K562 (cell line): ENCODE data around the gene SNX14. TPM values are rescaled to one million over a fixed set of nuclear protein-coding genes. Genes with fewer than 3 reads are reported as not detected.

Experiments
- ARID1B ChIP-seq: fragments of 450-650 bp; IDR thresholded peaks from 2 replicates; pipeline ENCODE4 v1.6.1; 2016; ENCODE audit warnings: antibody characterized with exemption, mild to moderate bottlenecking, inconsistent platforms
- CBFB ChIP-seq: sonication (generic); formaldehyde crosslinking; IDR thresholded peaks from 2 replicates; pipeline ENCODE4 v1.4.0; 2020; ENCODE audit warnings: mild to moderate bottlenecking, missing genetic modification reagents
- FOXM1 ChIP-seq, 2 experiments: fragments of 450-650 bp in 1 of 2; sonication (generic) in 1 of 2; formaldehyde crosslinking in 1 of 2; IDR thresholded peaks; 2 replicates each; pipeline versions ENCODE4 v1.6.1 to v1.9.0; 2017 to 2022; ENCODE audit warnings: low read depth in 2 of 2, mild to moderate bottlenecking in 2 of 2, missing genetic modification reagents in 1 of 2, moderate library complexity in 1 of 2
- GATAD2A ChIP-seq: fragments of 450-650 bp; IDR thresholded peaks from 2 replicates; pipeline ENCODE4 v1.6.1; 2017
- HNRNPK ChIP-seq: fragments of 200-400 bp; formaldehyde crosslinking; IDR thresholded peaks from one replicate; pipeline ENCODE4 v1.6.1; 2018; ENCODE audit warnings: mild to moderate bottlenecking, low read depth, low read length; ENCODE audit not compliant: poor library complexity, severe bottlenecking
- NRF1 ChIP-seq, 2 experiments: fragments of 450-650 bp; IDR thresholded peaks in 1 of 2; conservative IDR thresholded peaks in 1 of 2; 2 replicates each; pipeline ENCODE4 v1.6.1; 2014; ENCODE audit warnings: mild to moderate bottlenecking in 2 of 2
- POLR2G ChIP-seq: fragments of 200-400 bp; formaldehyde crosslinking; IDR thresholded peaks from 2 replicates; pipeline ENCODE4 v1.6.1; 2017; ENCODE audit warnings: low read depth, mild to moderate bottlenecking, antibody characterized with exemption, low read length, moderate library complexity
- RBBP5 ChIP-seq: fragments of 200-600 bp; sonication (generic); IDR thresholded peaks from 2 replicates; pipeline ENCODE4 v1.6.1; 2012; ENCODE audit warnings: borderline replicate concordance, mild to moderate bottlenecking, low read length, control low read depth, inconsistent platforms; ENCODE audit not compliant: insufficient read depth, poor library complexity, severe bottlenecking
- RBM39 ChIP-seq: fragments of 200-400 bp; formaldehyde crosslinking; optimal IDR thresholded peaks from 2 replicates; pipeline ENCODE3; 2018; ENCODE audit warnings: low read depth, low read length
- SIN3B ChIP-seq: fragments of 450-650 bp; IDR thresholded peaks from 2 replicates; pipeline ENCODE4 v1.6.1; 2017; ENCODE audit warnings: low read depth, mild to moderate bottlenecking, moderate library complexity
- ZC3H4 ChIP-seq: sonication (generic); formaldehyde crosslinking; IDR thresholded peaks from 2 replicates; pipeline ENCODE4 v1.9.0; 2021; ENCODE audit warnings: missing genetic modification reagents, borderline replicate concordance
- ZNF764 ChIP-seq: fragments of 250-450 bp; sonication (Bioruptor Pico); IDR thresholded peaks from 2 replicates; pipeline ENCODE4 v1.4.0; 2020; ENCODE audit warnings: low read depth, mild to moderate bottlenecking, moderate library complexity
- polyA plus RNA-seq, 8 experiments: library from polyadenylated mRNA; depleted of rRNA in 4 of 8; stranded (reverse) in 5 of 8; unstranded in 3 of 8; fragments of >200 nt; fragmentation: Nextera tagmentation in 2 of 8; fragmentation: Illumina TruSeq in 1 of 8; extraction: Ambion mirVana in 2 of 8; extraction: Trizol in 1 of 8; gene quantifications; 2 replicates each; pipeline versions ENCODE4 v1.2.1 to v1.2.3, GENCODE V29; 2011 to 2014; ENCODE audit warnings: inconsistent platforms in 1 of 8, missing spikeins in 1 of 8
- total RNA-seq, 7 experiments: library from RNA; depleted of rRNA in 6 of 7; stranded (reverse); fragments of >200 nt in 6 of 7; fragmentation: Illumina TruSeq in 2 of 7; extraction: Trizol in 2 of 7; gene quantifications; 2 replicates each; pipeline versions ENCODE4 v1.2.1 to v1.2.3, GENCODE V29; 2011 to 2021; ENCODE audit warnings: low replicate concordance in 1 of 7
- TF ChIP-seq, protein P1 (sequence below): sonication (generic); formaldehyde crosslinking; IDR thresholded peaks from 2 replicates; pipeline ENCODE4 v1.8.1; 2023; ENCODE audit warnings: missing genetic modification reagents, mild to moderate bottlenecking, borderline replicate concordance
- TF ChIP-seq, protein P2 (sequence below): sonication (generic); formaldehyde crosslinking; IDR thresholded peaks from 2 replicates; pipeline ENCODE4 v1.8.0; 2023; ENCODE audit warnings: mild to moderate bottlenecking, missing genetic modification reagents
- TF ChIP-seq, protein P3 (sequence below): fragments of 250-450 bp; sonication (Bioruptor Pico); IDR thresholded peaks from 2 replicates; pipeline ENCODE4 v1.5.0; 2021; ENCODE audit warnings: mild to moderate bottlenecking, borderline replicate concordance
- TF ChIP-seq, protein P4 (sequence below): IDR thresholded peaks from 2 replicates; pipeline ENCODE4 v1.6.1; 2016; ENCODE audit warnings: missing genetic modification characterization, missing compliant biosample characterization

Gene SNX14
- total and polyA plus RNA-seq, 9 of the 15 experiments (the other 6 are each of a cell fraction or from before 2014, with no cell fraction given): 46.5 to 140 (median 71.2) TPM

DNA sequence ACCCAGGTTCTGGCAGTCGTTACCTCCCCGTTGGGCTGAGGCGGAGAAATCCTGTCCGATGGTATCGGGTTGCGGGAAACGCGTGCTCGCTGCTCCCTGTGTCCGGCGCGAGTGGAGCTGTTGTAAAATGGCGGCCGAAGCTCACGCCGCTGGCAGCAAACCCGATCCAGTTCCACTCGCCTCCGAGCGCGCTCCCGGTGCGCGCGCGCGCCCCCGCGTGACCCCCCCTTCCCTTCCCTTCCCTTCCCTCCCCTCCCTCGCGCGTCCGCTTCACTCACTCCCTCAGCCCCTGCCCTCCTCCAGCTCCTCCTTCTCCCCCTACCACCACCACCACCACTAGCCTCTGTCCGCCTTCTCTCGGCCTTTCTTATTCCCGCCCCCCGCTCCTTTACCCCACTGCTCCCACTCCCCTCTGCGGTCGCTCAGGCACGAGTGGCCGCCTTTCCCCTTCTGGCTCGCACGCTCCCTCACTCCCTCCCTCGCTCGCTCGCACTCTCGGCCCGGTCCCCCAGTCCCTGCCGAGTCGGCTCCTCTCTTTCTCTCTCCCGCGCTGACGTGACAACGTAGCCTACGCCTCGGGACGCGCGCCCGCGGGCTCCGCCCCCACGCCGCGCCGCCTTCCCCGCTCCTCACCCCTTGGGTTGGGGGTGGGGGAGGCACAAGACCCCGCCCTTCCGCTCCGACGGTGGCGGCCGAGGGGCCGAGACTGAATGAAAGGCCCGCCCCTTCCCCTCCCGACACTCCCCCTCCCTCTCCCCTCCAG, 49.3 kb upstream of the SNX14 start, which contains the start of gene SYNCRIP (continued):
- TF ChIP-seq, protein P1, sequence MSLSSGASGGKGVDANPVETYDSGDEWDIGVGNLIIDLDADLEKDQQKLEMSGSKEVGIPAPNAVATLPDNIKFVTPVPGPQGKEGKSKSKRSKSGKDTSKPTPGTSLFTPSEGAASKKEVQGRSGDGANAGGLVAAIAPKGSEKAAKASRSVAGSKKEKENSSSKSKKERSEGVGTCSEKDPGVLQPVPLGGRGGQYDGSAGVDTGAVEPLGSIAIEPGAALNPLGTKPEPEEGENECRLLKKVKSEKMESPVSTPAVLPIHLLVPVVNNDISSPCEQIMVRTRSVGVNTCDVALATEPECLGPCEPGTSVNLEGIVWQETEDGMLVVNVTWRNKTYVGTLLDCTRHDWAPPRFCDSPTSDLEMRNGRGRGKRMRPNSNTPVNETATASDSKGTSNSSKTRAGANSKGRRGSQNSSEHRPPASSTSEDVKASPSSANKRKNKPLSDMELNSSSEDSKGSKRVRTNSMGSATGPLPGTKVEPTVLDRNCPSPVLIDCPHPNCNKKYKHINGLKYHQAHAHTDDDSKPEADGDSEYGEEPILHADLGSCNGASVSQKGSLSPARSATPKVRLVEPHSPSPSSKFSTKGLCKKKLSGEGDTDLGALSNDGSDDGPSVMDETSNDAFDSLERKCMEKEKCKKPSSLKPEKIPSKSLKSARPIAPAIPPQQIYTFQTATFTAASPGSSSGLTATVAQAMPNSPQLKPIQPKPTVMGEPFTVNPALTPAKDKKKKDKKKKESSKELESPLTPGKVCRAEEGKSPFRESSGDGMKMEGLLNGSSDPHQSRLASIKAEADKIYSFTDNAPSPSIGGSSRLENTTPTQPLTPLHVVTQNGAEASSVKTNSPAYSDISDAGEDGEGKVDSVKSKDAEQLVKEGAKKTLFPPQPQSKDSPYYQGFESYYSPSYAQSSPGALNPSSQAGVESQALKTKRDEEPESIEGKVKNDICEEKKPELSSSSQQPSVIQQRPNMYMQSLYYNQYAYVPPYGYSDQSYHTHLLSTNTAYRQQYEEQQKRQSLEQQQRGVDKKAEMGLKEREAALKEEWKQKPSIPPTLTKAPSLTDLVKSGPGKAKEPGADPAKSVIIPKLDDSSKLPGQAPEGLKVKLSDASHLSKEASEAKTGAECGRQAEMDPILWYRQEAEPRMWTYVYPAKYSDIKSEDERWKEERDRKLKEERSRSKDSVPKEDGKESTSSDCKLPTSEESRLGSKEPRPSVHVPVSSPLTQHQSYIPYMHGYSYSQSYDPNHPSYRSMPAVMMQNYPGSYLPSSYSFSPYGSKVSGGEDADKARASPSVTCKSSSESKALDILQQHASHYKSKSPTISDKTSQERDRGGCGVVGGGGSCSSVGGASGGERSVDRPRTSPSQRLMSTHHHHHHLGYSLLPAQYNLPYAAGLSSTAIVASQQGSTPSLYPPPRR: no peak; the same call in 1 of the 2 replicates
- TF ChIP-seq ARID1B (peak; percentile 70), POLR2G (peak; percentile 93), RBBP5 (peak; percentile 89), RBM39 (no peak), NRF1 (conservative IDR thresholded peaks at IDR 0.05 in 1 of 2, IDR thresholded peaks at IDR 0.05 in 1 of 2) (peak; percentile 64 to 70), FOXM1 (IDR thresholded peaks at IDR 0.05; ENCODE audit: low read depth) (no peak; the same call in 1 of the 2 replicates), FOXM1 (CRISPR knock-in tag; IDR thresholded peaks at IDR 0.05; ENCODE audit: low read depth) (no peak), CBFB (CRISPR knock-in tag) (no peak), ZNF764 (peak; percentile 11; the same call in 1 of the 2 replicates), SIN3B (no peak), ZC3H4 (CRISPR knock-in tag) (no peak), GATAD2A (0 out of 2 replicates have a peak, but pooled peaks have one; percentile 35), HNRNPK (peak; percentile 97)
- TF ChIP-seq, protein P2, sequence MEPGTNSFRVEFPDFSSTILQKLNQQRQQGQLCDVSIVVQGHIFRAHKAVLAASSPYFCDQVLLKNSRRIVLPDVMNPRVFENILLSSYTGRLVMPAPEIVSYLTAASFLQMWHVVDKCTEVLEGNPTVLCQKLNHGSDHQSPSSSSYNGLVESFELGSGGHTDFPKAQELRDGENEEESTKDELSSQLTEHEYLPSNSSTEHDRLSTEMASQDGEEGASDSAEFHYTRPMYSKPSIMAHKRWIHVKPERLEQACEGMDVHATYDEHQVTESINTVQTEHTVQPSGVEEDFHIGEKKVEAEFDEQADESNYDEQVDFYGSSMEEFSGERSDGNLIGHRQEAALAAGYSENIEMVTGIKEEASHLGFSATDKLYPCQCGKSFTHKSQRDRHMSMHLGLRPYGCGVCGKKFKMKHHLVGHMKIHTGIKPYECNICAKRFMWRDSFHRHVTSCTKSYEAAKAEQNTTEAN (CRISPR knock-in tag): no peak
- TF ChIP-seq, protein P3, sequence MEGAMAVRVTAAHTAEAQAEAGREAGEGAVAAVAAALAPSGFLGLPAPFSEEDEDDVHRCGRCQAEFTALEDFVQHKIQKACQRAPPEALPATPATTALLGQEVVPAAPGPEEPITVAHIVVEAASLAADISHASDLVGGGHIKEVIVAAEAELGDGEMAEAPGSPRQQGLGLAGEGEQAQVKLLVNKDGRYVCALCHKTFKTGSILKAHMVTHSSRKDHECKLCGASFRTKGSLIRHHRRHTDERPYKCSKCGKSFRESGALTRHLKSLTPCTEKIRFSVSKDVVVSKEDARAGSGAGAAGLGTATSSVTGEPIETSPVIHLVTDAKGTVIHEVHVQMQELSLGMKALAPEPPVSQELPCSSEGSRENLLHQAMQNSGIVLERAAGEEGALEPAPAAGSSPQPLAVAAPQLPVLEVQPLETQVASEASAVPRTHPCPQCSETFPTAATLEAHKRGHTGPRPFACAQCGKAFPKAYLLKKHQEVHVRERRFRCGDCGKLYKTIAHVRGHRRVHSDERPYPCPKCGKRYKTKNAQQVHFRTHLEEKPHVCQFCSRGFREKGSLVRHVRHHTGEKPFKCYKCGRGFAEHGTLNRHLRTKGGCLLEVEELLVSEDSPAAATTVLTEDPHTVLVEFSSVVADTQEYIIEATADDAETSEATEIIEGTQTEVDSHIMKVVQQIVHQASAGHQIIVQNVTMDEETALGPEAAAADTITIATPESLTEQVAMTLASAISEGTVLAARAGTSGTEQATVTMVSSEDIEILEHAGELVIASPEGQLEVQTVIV (CRISPR knock-in tag): no peak
- TF ChIP-seq, protein P4, sequence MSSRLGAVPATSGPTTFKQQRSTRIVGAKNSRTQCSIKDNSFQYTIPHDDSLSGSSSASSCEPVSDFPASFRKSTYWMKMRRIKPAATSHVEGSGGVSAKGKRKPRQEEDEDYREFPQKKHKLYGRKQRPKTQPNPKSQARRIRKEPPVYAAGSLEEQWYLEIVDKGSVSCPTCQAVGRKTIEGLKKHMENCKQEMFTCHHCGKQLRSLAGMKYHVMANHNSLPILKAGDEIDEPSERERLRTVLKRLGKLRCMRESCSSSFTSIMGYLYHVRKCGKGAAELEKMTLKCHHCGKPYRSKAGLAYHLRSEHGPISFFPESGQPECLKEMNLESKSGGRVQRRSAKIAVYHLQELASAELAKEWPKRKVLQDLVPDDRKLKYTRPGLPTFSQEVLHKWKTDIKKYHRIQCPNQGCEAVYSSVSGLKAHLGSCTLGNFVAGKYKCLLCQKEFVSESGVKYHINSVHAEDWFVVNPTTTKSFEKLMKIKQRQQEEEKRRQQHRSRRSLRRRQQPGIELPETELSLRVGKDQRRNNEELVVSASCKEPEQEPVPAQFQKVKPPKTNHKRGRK (tag): no peak
